SK-N-SH treated with all-trans-retinoic acid at 6 μM for 48 hours (cell line): ENCODE data around the gene KCNC2.

Source experiments
- ATAC-seq: fragments of 200-7000 bp; cut with Tn5 transposase; 3 replicates; pipeline ENCODE4 v1.9.1; 2020; ENCODE audit warnings: mild to moderate bottlenecking, moderate library complexity
- BACH2 ChIP-seq: fragments of 250-450 bp; sonication (Bioruptor Pico); IDR thresholded peaks from 2 replicates; pipeline ENCODE4 v1.9.0; 2021; ENCODE audit warnings: mild to moderate bottlenecking, borderline replicate concordance
- CSDC2 ChIP-seq: fragments of 250-450 bp; sonication (Bioruptor Pico); IDR thresholded peaks from 2 replicates; pipeline ENCODE4 v1.5.0; 2020; ENCODE audit warnings: mild to moderate bottlenecking, moderate library complexity
- CSRNP3 ChIP-seq: fragments of 250-450 bp; sonication (Bioruptor Pico); IDR thresholded peaks from 2 replicates; pipeline ENCODE4 v1.5.1; 2021; ENCODE audit warnings: mild to moderate bottlenecking, moderate library complexity
- ESRRG ChIP-seq: fragments of 250-450 bp; sonication (Bioruptor Pico); IDR thresholded peaks from 2 replicates; pipeline ENCODE4 v1.6.1; 2021; ENCODE audit warnings: mild to moderate bottlenecking
- GLIS3 ChIP-seq: fragments of 250-450 bp; sonication (Bioruptor Pico); IDR thresholded peaks from 2 replicates; pipeline ENCODE4 v1.5.0; 2020; ENCODE audit warnings: mild to moderate bottlenecking, moderate library complexity
- ISL1 ChIP-seq: fragments of 250-450 bp; sonication (Bioruptor Pico); IDR thresholded peaks from 2 replicates; pipeline ENCODE4 v2.1.2; 2022; ENCODE audit warnings: mild to moderate bottlenecking, moderate library complexity
- OSR1 ChIP-seq: fragments of 250-450 bp; sonication (Bioruptor Pico); IDR thresholded peaks from 2 replicates; pipeline ENCODE4 v1.8.0; 2022; ENCODE audit warnings: moderate library complexity, mild to moderate bottlenecking, inconsistent platforms
- PATZ1 ChIP-seq: fragments of 250-450 bp; sonication (Bioruptor Pico); IDR thresholded peaks from 2 replicates; pipeline ENCODE4 v1.8.0; 2020; ENCODE audit warnings: mild to moderate bottlenecking, moderate library complexity, borderline replicate concordance
- POU6F1 ChIP-seq: fragments of 250-450 bp; sonication (Bioruptor Pico); IDR thresholded peaks from 2 replicates; pipeline ENCODE4 v1.8.0; 2021; ENCODE audit warnings: low read depth, mild to moderate bottlenecking, moderate library complexity, borderline replicate concordance
- PPARA ChIP-seq: fragments of 250-450 bp; sonication (Bioruptor Pico); IDR thresholded peaks from 2 replicates; pipeline ENCODE4 v1.5.0; 2020; ENCODE audit warnings: mild to moderate bottlenecking, borderline replicate concordance
- RARB ChIP-seq: fragments of 250-450 bp; sonication (Bioruptor Pico); IDR thresholded peaks from 2 replicates; pipeline ENCODE4 v1.8.0; 2021; ENCODE audit warnings: mild to moderate bottlenecking, moderate library complexity
- SNAI2 ChIP-seq: fragments of 250-450 bp; sonication (Bioruptor Pico); IDR thresholded peaks from 2 replicates; pipeline ENCODE4 v1.5.0; 2020; ENCODE audit warnings: mild to moderate bottlenecking, moderate library complexity
- TCF4 ChIP-seq: fragments of 250-450 bp; sonication (Bioruptor Pico); IDR thresholded peaks from 2 replicates; pipeline ENCODE4 v1.8.0; 2021; ENCODE audit warnings: mild to moderate bottlenecking, moderate library complexity, borderline replicate concordance
- TOX ChIP-seq: fragments of 250-450 bp; sonication (Bioruptor Pico); IDR thresholded peaks from 2 replicates; pipeline ENCODE4 v1.8.0; 2021; ENCODE audit warnings: mild to moderate bottlenecking, moderate library complexity, borderline replicate concordance
- TSHZ2 ChIP-seq: fragments of 250-450 bp; sonication (Bioruptor Pico); IDR thresholded peaks from 2 replicates; pipeline ENCODE4 v1.5.0; 2020; ENCODE audit warnings: mild to moderate bottlenecking, moderate library complexity
- ZC3H10 ChIP-seq: fragments of 250-450 bp; sonication (Bioruptor Pico); IDR thresholded peaks from 2 replicates; pipeline ENCODE4 v1.5.1; 2021; ENCODE audit warnings: mild to moderate bottlenecking, moderate library complexity
- ZFP3 ChIP-seq: fragments of 250-450 bp; sonication (Bioruptor Pico); IDR thresholded peaks from 2 replicates; pipeline ENCODE4 v1.5.0; 2020; ENCODE audit warnings: mild to moderate bottlenecking, moderate library complexity
- ZFP30 ChIP-seq: fragments of 450-650 bp; formaldehyde crosslinking; IDR thresholded peaks from 2 replicates; pipeline ENCODE4 v1.5.0; 2022; ENCODE audit warnings: mild to moderate bottlenecking, moderate library complexity
- ZNF565 ChIP-seq: fragments of 450-650 bp; formaldehyde crosslinking; conservative IDR thresholded peaks from 2 replicates; pipeline ENCODE4 v1.5.0; 2020; ENCODE audit warnings: low read depth, mild to moderate bottlenecking, moderate library complexity
- ZNF70 ChIP-seq: fragments of 450-650 bp; formaldehyde crosslinking; IDR thresholded peaks from 2 replicates; pipeline ENCODE4 v1.5.0; 2020; ENCODE audit warnings: mild to moderate bottlenecking, moderate library complexity
- ZNF8 ChIP-seq: fragments of 450-650 bp; formaldehyde crosslinking; IDR thresholded peaks from 2 replicates; pipeline ENCODE4 v1.5.0; 2020; ENCODE audit warnings: mild to moderate bottlenecking, moderate library complexity

Gene KCNC2

GRCh38 chr12:75099210-75099609 lies 110.4 kb downstream of the KCNC2 start:
- no peak for ATAC-seq
- TF ChIP-seq POU6F1 (CRISPR knock-in tag) (no peak), GLIS3 (CRISPR knock-in tag) (no peak), ZFP3 (CRISPR knock-in tag) (no peak), CSRNP3 (CRISPR knock-in tag) (no peak), BACH2 (CRISPR knock-in tag) (no peak), TOX (CRISPR knock-in tag) (no peak), ZNF70 (no peak), ESRRG (CRISPR knock-in tag) (no peak), TSHZ2 (no peak), ISL1 (CRISPR knock-in tag) (no peak), ZC3H10 (no peak), SNAI2 (CRISPR knock-in tag) (no peak), ZNF8 (CRISPR knock-in tag) (no peak), PATZ1 (CRISPR knock-in tag) (no peak)

- ATAC-seq: no peak
- no peak for TF ChIP-seq RARB (CRISPR knock-in tag)
- TF ChIP-seq ZNF565 (CRISPR knock-in tag): no peak
- TF ChIP-seq, all 23 proteins: peak for 0
Observed at GRCh38 chr12:75097003-75097402, 112.6 kb downstream of the KCNC2 start.

- TF ChIP-seq RARB (CRISPR knock-in tag) (no peak), TCF4 (CRISPR knock-in tag) (no peak), POU6F1 (CRISPR knock-in tag) (no peak), CSRNP3 (CRISPR knock-in tag) (no peak), ISL1 (CRISPR knock-in tag) (no peak), ZFP30 (CRISPR knock-in tag) (no peak), OSR1 (CRISPR knock-in tag) (no peak), ZNF8 (CRISPR knock-in tag) (no peak), SNAI2 (CRISPR knock-in tag) (no peak), TSHZ2 (no peak), ESRRG (CRISPR knock-in tag) (no peak), CSDC2 (CRISPR knock-in tag) (no peak), ZNF565 (CRISPR knock-in tag) (no peak), ZFP3 (CRISPR knock-in tag) (no peak), BACH2 (CRISPR knock-in tag) (no peak), PPARA (CRISPR knock-in tag) (no peak)
- peak; percentile 61 for ATAC-seq
Observed at GRCh38 chr12:75087654-75088053, 122.0 kb downstream of the KCNC2 start.
